GM10847 (cell line): Measurements from ENCODE around the gene SOCS7.

Source experiments
- POLR2A ChIP-seq: IDR thresholded peaks from 2 replicates; pipeline ENCODE4 v1.6.1; 2011; ENCODE audit not compliant: insufficient read length; ENCODE audit errors: extremely low read depth

SOCS7 gene

GRCh38 chr17:38448208-38448771 is 96.6 kb downstream of the SOCS7 start:
- no peak for TF ChIP-seq POLR2A

- no peak for TF ChIP-seq POLR2A
These were observed 97.7 kb downstream of the SOCS7 start for GRCh38 chr17:38449364-38449763.

- TF ChIP-seq POLR2A = no peak
These were observed 98.9 kb downstream of the SOCS7 start for GRCh38 chr17:38450557-38451029.

GRCh38 chr17:38451030-38451839 is 99.6 kb downstream of the SOCS7 start:
- TF ChIP-seq POLR2A = no peak

- no peak for TF ChIP-seq POLR2A
These were observed 100.3 kb downstream of the SOCS7 start for GRCh38 chr17:38451840-38452529.

GRCh38 chr17:38452719-38453118 is 101.1 kb downstream of the SOCS7 start:
- TF ChIP-seq POLR2A = no peak

- no peak for TF ChIP-seq POLR2A
These were observed 102.3 kb downstream of the SOCS7 start for GRCh38 chr17:38453951-38454421.

GRCh38 chr17:38454532-38454931 is 102.9 kb downstream of the SOCS7 start:
- no peak for TF ChIP-seq POLR2A
